ENCODE measurements around the gene RASSF3.

Gene RASSF3

GRCh38 chr12:64672925-64673409 is 62.7 kb downstream of the RASSF3 start:
- H3K4me1 ChIP-seq (ENCODE audit: insufficient read depth, low read length) = peaks cover 6% of the 10 kb centered on the region
- H3K36me3 ChIP-seq (ENCODE audit: insufficient read depth, low read length) = no peaks in the 10 kb centered on the region
- no peaks in the 10 kb centered on the region for H3K9me3 ChIP-seq (ENCODE audit: low read length)
- H2AFZ ChIP-seq (ENCODE audit: low read depth, low read length) = no peak overlapping the region
- no peaks in the 10 kb centered on the region for H3K27me3 ChIP-seq (ENCODE audit: insufficient read depth, low read length)
- H3K4me3 ChIP-seq (ENCODE audit: low read length) = no peak overlapping the region

DNA sequence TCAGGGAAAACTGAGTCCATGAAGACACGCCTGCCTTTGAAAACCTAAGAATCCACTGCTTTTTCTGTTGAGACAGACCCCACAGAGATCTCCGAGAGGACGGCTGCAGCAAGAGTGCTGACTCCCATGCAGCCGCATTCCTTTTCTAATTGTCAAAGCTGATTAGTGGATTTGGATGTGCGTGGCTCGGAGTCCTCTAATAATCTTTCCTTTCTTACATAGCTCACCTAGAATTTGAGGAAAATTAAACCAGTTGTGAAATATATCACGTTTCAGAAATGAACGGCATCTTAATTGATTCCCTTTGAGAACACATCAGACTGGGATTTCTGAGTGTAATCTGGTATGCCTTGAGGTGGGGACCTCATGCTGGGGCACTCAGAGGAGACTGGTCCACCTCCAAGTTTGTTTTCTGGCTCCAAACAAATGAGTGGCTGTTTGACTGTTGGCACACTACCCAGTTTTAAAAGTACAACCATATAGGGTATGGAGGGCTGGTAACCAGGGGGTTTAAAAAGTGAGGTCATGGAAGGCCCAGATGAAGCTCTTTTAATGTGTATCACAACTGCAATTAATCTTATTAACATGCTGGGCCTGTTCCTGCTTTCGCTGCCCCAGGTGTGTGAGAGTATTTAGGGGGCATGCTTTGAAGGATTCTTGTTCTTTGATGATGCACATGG is 63.3 kb downstream of the RASSF3 start:
- Histone ChIP-seq H3K36me3 (ENCODE audit: insufficient read depth, low read length) (no peaks in the 10 kb centered on the region), H3K4me3 (ENCODE audit: low read length) (no peak overlapping the region), H3K4me1 (ENCODE audit: insufficient read depth, low read length) (peaks cover 6% of the 10 kb centered on the region), H2AFZ (ENCODE audit: low read depth, low read length) (no peak overlapping the region), H3K9me3 (ENCODE audit: low read length) (no peaks in the 10 kb centered on the region), H3K27me3 (ENCODE audit: insufficient read depth, low read length) (no peaks in the 10 kb centered on the region)

DNA sequence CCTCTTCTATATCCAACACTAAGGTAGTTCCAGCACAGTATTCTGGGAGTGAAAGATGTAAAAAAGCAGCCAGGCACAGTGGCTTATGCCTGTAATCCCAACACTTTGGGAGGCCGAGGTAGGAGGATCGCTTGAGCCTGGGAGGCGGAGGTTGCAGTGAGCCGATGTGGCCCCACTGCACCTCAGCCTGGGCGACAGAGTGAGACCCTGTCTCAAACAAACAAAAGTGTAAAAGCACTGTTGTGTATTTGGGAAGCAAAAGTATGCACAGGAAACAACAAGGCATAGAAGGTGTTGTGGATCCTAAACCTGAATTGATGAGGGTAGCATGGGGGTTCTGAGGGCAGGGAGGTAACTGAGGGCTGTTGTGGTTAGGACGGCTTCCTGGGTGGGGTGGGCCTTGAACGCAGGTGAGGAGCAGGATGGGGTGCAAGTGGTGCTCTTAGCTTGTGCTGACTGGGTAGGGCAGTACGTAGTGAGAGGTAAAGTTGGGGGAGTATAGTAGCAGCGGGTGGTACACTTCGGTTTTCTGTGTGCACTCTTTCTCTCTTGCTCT is 64.2 kb downstream of the RASSF3 start:
- no peak overlapping the region for H3K4me3 ChIP-seq (ENCODE audit: low read length)
- H3K27me3 ChIP-seq (ENCODE audit: insufficient read depth, low read length) = no peaks in the 10 kb centered on the region
- no peaks in the 10 kb centered on the region for H3K9me3 ChIP-seq (ENCODE audit: low read length)
- H3K4me1 ChIP-seq (ENCODE audit: insufficient read depth, low read length) = peaks cover 2% of the 10 kb centered on the region
- no peaks in the 10 kb centered on the region for H3K36me3 ChIP-seq (ENCODE audit: insufficient read depth, low read length)
- H2AFZ ChIP-seq (ENCODE audit: low read depth, low read length) = no peak overlapping the region

DNA sequence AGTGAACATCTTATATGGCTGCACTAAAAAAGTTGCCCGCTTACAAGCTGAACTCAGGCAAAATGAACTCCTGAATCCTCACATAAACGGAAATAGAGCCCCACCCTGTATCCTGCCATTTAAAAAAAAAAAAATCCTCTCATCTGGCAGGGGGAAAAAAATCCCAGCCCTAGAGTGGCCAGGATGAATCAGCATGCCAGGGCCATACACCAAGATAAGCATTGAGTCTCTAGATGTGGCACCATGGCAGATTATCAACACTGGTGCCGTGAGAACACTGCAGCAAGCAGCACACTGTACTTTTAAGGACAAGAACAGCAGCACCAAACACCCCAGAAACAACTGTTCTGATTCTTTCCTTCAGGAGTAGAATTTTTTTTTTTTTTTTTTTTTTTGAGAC is 65.5 kb downstream of the RASSF3 start:
- Histone ChIP-seq H3K9me3 (ENCODE audit: low read length) (no peaks in the 10 kb centered on the region), H3K4me3 (ENCODE audit: low read length) (no peak overlapping the region), H3K36me3 (ENCODE audit: insufficient read depth, low read length) (no peaks in the 10 kb centered on the region), H3K4me1 (ENCODE audit: insufficient read depth, low read length) (no peaks in the 10 kb centered on the region), H2AFZ (ENCODE audit: low read depth, low read length) (no peak overlapping the region), H3K27me3 (ENCODE audit: insufficient read depth, low read length) (no peaks in the 10 kb centered on the region)

GRCh38 chr12:64678248-64678647 is 68.0 kb downstream of the RASSF3 start:
- no peaks in the 10 kb centered on the region for H3K9me3 ChIP-seq (ENCODE audit: low read length)
- no peaks in the 10 kb centered on the region for H3K36me3 ChIP-seq (ENCODE audit: insufficient read depth, low read length)
- H3K4me1 ChIP-seq (ENCODE audit: insufficient read depth, low read length) = no peaks in the 10 kb centered on the region
- H3K27me3 ChIP-seq (ENCODE audit: insufficient read depth, low read length) = no peaks in the 10 kb centered on the region
- H3K4me3 ChIP-seq (ENCODE audit: low read length) = no peak overlapping the region
- H2AFZ ChIP-seq (ENCODE audit: low read depth, low read length) = no peak overlapping the region

DNA sequence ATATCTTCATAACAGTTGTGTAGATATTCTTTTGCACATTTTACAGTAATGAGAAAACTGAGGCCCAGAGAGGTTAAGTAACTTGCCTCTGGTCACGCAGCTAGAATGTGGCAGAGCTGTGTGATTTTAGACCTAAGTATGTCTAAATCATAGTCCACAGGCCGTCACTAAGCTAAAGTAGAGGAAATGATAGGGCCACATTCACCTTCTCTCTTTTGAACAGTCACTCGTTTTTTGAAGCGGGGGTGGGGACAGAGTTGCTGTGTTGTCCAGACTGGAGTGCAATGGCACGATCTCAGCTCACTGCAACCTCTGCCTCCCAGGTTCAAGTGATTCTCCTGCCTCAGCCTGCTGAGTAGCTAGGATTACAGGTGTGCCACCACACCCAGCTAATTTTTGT is 68.5 kb downstream of the RASSF3 start:
- H2AFZ ChIP-seq (ENCODE audit: low read depth, low read length) = no peak overlapping the region
- H3K27me3 ChIP-seq (ENCODE audit: insufficient read depth, low read length) = no peaks in the 10 kb centered on the region
- no peaks in the 10 kb centered on the region for H3K9me3 ChIP-seq (ENCODE audit: low read length)
- no peaks in the 10 kb centered on the region for H3K4me1 ChIP-seq (ENCODE audit: insufficient read depth, low read length)
- H3K36me3 ChIP-seq (ENCODE audit: insufficient read depth, low read length) = no peaks in the 10 kb centered on the region
- no peak overlapping the region for H3K4me3 ChIP-seq (ENCODE audit: low read length)

DNA sequence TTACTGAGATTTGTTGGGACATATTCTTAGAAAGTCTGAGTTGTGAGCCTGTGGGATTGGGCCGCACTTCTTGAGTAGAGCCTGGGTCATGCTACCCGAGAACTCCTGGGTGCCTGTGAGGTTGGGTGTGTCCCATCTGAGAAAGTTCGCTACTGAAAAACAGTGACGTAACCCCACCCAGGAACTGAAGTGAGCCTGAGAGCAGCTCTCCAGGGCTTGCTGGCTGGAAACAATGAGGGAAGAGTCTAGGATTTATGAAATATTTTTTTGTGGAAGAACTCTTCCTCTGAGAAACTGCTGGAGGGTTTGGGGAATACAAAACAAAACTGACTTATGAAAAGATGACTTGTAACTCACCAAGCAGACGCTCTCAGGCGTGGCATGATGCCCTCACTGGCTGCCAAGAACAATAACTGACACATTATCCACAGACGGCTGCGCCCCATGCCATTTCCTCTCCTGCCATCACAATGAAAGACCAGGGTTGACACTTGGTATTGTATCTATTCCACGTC is 69.2 kb downstream of the RASSF3 start:
- H3K27me3 ChIP-seq (ENCODE audit: insufficient read depth, low read length) = no peaks in the 10 kb centered on the region
- H3K4me3 ChIP-seq (ENCODE audit: low read length) = no peak overlapping the region
- H3K4me1 ChIP-seq (ENCODE audit: insufficient read depth, low read length) = no peaks in the 10 kb centered on the region
- no peak overlapping the region for H2AFZ ChIP-seq (ENCODE audit: low read depth, low read length)
- no peaks in the 10 kb centered on the region for H3K36me3 ChIP-seq (ENCODE audit: insufficient read depth, low read length)
- H3K9me3 ChIP-seq (ENCODE audit: low read length) = no peaks in the 10 kb centered on the region

DNA sequence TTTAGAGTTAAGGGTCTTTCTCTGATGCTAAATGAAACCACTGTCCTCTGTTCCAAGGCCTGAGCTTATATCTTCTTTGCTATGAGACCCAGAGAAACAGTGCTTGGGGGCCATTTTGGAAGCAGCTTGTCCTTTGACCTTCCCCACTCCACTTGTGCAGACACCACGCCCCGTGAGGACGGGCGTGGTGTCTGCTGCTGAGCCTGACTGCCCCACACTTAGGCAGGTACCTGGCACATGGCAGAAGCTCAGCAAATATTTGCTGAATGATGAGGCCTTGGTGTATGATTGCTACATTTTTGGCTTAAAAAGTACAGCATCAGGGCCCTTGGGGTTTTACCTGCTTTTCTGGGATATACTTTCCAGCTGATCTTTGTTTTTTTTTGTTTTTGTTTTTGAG is 69.9 kb downstream of the RASSF3 start:
- H3K36me3 ChIP-seq (ENCODE audit: insufficient read depth, low read length) = no peaks in the 10 kb centered on the region
- no peaks in the 10 kb centered on the region for H3K4me1 ChIP-seq (ENCODE audit: insufficient read depth, low read length)
- H3K9me3 ChIP-seq (ENCODE audit: low read length) = no peaks in the 10 kb centered on the region
- no peak overlapping the region for H3K4me3 ChIP-seq (ENCODE audit: low read length)
- no peaks in the 10 kb centered on the region for H3K27me3 ChIP-seq (ENCODE audit: insufficient read depth, low read length)
- H2AFZ ChIP-seq (ENCODE audit: low read depth, low read length) = no peak overlapping the region

DNA sequence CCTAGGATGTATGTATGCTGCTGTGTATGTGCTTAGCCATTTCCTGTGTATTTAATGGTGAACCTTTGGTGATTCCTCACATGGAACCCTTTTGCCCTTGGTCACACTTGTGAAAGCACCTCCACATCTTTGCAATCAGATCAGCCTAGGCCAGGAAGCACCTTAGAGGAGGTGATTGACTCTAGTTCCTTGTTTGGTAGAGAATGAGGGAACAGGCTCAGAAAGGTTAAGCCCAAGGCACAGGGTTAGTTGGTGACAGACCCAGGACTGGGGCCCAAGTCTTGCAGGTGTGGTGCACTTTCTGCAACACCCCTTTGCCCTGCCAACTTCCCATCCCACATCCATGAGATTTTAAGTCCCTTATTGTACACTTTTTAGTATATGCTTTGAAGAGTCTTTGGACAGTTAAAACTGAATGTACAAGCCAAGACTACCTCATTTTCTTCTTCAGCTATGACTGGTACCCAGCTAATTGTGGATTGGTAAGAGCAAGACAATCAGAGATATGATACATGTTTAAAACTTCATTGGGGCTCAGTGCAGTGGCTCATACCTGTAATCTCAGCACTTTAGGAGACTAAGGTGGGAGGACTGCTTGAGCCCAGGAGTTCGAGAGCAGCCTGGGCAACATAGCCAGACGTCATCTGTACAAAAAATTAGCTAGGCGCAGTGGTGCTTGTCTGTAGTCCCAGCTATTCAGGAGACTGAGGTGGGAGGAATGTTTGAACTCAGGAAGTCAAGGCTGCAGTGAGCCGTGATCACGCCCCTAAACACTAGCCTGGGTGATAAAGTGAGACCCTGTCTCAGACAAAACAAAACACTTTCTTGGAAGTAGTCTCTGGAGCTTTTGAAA is 71.1 kb downstream of the RASSF3 start:
- Histone ChIP-seq H2AFZ (ENCODE audit: low read depth, low read length) (no peak overlapping the region), H3K36me3 (ENCODE audit: insufficient read depth, low read length) (no peaks in the 10 kb centered on the region), H3K4me1 (ENCODE audit: insufficient read depth, low read length) (no peaks in the 10 kb centered on the region), H3K4me3 (ENCODE audit: low read length) (no peak overlapping the region), H3K27me3 (ENCODE audit: insufficient read depth, low read length) (no peaks in the 10 kb centered on the region), H3K9me3 (ENCODE audit: low read length) (no peaks in the 10 kb centered on the region)

DNA sequence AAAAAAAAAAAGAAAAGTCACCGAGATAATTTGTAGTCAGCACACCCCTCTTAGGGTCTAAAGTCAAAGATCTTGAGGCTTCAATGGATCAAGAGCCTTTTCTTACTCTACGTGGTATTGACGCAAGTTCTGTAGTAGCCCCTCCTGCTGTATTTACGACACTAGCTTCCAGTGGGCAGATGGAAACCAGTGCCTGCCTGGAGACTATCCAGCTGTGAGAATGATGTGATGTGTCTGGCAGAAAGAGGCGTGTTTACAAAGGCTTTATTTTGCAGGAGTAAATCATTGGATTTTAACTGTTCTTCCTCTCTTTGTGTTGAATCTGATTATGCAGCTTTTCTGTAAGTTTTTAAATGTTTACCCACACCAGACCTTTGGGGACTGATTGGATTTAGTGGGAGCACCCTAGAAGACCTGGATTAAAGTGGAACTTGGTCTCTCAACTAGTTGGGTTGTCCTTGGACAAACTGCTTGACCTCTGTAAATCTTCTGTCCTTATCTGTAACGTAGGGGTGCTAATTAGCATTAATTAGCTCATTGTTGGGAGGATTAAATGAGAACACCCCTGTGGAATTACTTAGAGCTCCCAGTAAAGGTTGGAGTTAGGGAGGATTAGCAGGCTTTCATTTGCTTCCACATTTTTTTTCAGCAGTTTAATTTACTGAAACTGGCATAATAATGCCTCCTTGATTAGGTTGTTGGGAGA is 72.4 kb downstream of the RASSF3 start:
- H3K4me1 ChIP-seq (ENCODE audit: insufficient read depth, low read length) = no peaks in the 10 kb centered on the region
- H2AFZ ChIP-seq (ENCODE audit: low read depth, low read length) = no peak overlapping the region
- H3K4me3 ChIP-seq (ENCODE audit: low read length) = no peak overlapping the region
- H3K9me3 ChIP-seq (ENCODE audit: low read length) = no peaks in the 10 kb centered on the region
- no peaks in the 10 kb centered on the region for H3K36me3 ChIP-seq (ENCODE audit: insufficient read depth, low read length)
- H3K27me3 ChIP-seq (ENCODE audit: insufficient read depth, low read length) = no peaks in the 10 kb centered on the region

- Histone ChIP-seq H3K4me1 (ENCODE audit: insufficient read depth, low read length) (no peaks in the 10 kb centered on the region), H3K4me3 (ENCODE audit: low read length) (no peak overlapping the region), H3K27me3 (ENCODE audit: insufficient read depth, low read length) (no peaks in the 10 kb centered on the region), H3K9me3 (ENCODE audit: low read length) (no peaks in the 10 kb centered on the region), H3K36me3 (ENCODE audit: insufficient read depth, low read length) (no peaks in the 10 kb centered on the region), H2AFZ (ENCODE audit: low read depth, low read length) (no peak overlapping the region)
Measured at GRCh38 chr12:64683816-64684543, 73.7 kb downstream of the RASSF3 start.

GRCh38 chr12:64685050-64685449 is 74.8 kb downstream of the RASSF3 start:
- no peaks in the 10 kb centered on the region for H3K36me3 ChIP-seq (ENCODE audit: insufficient read depth, low read length)
- no peaks in the 10 kb centered on the region for H3K27me3 ChIP-seq (ENCODE audit: insufficient read depth, low read length)
- no peaks in the 10 kb centered on the region for H3K9me3 ChIP-seq (ENCODE audit: low read length)
- H3K4me3 ChIP-seq (ENCODE audit: low read length) = no peak overlapping the region
- H3K4me1 ChIP-seq (ENCODE audit: insufficient read depth, low read length) = no peaks in the 10 kb centered on the region
- H2AFZ ChIP-seq (ENCODE audit: low read depth, low read length) = no peak overlapping the region
